ENCODE data around the gene SPATA13. TPM values are rescaled to one million over a fixed set of nuclear protein-coding genes. Genes with fewer than 3 reads are reported as not detected.
"Not testable (repeated sequence)": the region's sequence is repeated elsewhere in the genome, so short reads cannot be mapped to it uniquely, and the experiment has no call there.

SPATA13 gene
- total RNA-seq, 1 experiment from 2014 or later, result 43.0 TPM

DNA sequence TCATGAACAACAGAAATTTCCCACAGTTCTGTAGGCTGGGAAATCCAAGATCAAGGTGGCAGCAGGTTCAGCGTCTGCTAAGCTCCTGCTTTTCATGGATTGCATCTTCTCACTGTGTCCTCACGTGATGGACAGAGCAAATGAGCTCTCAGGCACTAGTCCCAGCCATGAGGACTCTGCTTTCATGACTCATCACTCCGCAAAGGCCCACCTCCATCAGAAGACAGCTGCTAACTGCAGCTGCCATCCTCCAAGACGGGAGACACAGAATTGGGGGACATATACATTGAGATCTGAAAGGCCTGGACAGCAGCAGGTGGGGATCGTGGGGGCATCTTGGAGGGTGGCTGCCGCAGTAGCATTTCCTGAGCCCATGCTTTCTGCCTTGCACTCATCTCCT lies 44.4 kb upstream of the SPATA13 start:
- H4K20me1 ChIP-seq (ENCODE audit: low read length), result no peaks in the 10 kb centered on the region
- intact Hi-C loops (cut with micrococcal nuclease), result no loop called here
- CTCF ChIA-PET, result no interaction called here
- no peak overlapping the region for H3K4me3 ChIP-seq (ENCODE audit: low read length)
- no peaks in the 10 kb centered on the region for H3K9me2 ChIP-seq (replicated peaks; ENCODE audit: low read length)
- no peaks in the 10 kb centered on the region for H3K79me2 ChIP-seq (ENCODE audit: low read length)
- POLR2A ChIA-PET (ENCODE audit: unreplicated experiment), result no interaction called here
- H3K36me3 ChIP-seq (ENCODE audit: low read depth, low read length), result no peaks in the 10 kb centered on the region
- H3K4me2 ChIP-seq (ENCODE audit: low read length), result no peak overlapping the region
- no peak for TF ChIP-seq EZH2phosphoT487 (IDR thresholded peaks at IDR 0.05; ENCODE audit: borderline replicate concordance, low read length)
- TF ChIP-seq, protein P1, sequence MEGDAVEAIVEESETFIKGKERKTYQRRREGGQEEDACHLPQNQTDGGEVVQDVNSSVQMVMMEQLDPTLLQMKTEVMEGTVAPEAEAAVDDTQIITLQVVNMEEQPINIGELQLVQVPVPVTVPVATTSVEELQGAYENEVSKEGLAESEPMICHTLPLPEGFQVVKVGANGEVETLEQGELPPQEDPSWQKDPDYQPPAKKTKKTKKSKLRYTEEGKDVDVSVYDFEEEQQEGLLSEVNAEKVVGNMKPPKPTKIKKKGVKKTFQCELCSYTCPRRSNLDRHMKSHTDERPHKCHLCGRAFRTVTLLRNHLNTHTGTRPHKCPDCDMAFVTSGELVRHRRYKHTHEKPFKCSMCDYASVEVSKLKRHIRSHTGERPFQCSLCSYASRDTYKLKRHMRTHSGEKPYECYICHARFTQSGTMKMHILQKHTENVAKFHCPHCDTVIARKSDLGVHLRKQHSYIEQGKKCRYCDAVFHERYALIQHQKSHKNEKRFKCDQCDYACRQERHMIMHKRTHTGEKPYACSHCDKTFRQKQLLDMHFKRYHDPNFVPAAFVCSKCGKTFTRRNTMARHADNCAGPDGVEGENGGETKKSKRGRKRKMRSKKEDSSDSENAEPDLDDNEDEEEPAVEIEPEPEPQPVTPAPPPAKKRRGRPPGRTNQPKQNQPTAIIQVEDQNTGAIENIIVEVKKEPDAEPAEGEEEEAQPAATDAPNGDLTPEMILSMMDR (conservative IDR thresholded peaks at IDR 0.05; ENCODE audit: low read depth, low read length), result no peak
- no peaks in the 10 kb centered on the region for H3F3A ChIP-seq (ENCODE audit: low read length, unreplicated experiment)
- H3K27ac ChIP-seq (ENCODE audit: low read length), result no peak overlapping the region
- H3K9me3 ChIP-seq (ENCODE audit: low read length), result no peaks in the 10 kb centered on the region
- DNase-seq (no peak), ATAC-seq (no peak)
- no TSS peak for BruUV-seq (replicated peaks)
- no peak overlapping the region for H3K9ac ChIP-seq (ENCODE audit: low read length)
- no peak overlapping the region for H2AFZ ChIP-seq (ENCODE audit: low read length)
- H3K27me3 ChIP-seq (ENCODE audit: low read length), result no peaks in the 10 kb centered on the region
- no peaks in the 10 kb centered on the region for H3K4me1 ChIP-seq (ENCODE audit: insufficient read depth, low read length)

DNA sequence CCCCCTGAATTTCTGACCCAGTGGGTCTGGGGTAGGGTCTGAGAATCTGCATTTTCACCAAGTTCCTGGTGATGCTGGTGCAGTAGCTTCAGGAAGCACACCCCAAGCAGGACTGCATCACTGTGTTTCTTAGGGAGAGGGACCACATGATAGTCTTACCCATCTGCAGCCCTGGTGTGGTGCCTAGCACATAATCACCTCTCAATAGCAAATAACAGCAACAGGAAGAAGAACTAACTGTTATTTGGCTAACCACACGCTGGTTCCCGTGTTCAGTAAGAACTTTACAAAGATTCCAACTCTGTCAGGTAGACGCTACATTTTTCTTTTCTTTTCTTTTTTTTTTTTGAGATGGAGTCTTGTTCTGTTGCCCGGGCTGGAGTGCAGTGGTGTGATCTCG lies 41.9 kb upstream of the SPATA13 start:
- no peaks in the 10 kb centered on the region for H3F3A ChIP-seq (ENCODE audit: low read length, unreplicated experiment)
- H3K9ac ChIP-seq (ENCODE audit: low read length), result no peak overlapping the region
- ChIA-PET POLR2A (ENCODE audit: unreplicated experiment) (no interaction called here), CTCF (no interaction called here)
- no peaks in the 10 kb centered on the region for H3K27me3 ChIP-seq (ENCODE audit: low read length)
- H3K36me3 ChIP-seq (ENCODE audit: low read depth, low read length), result no peaks in the 10 kb centered on the region
- H3K27ac ChIP-seq (ENCODE audit: low read length), result no peak overlapping the region
- H3K9me2 ChIP-seq (replicated peaks; ENCODE audit: low read length), result no peaks in the 10 kb centered on the region
- no TSS peak for BruUV-seq (replicated peaks)
- TF ChIP-seq, protein P1 (conservative IDR thresholded peaks at IDR 0.05; ENCODE audit: low read depth, low read length), result no peak
- TF ChIP-seq EZH2 (IDR thresholded peaks at IDR 0.05; ENCODE audit: low read length, unreplicated experiment) (no peak), EZH2phosphoT487 (IDR thresholded peaks at IDR 0.05; ENCODE audit: borderline replicate concordance, low read length) (no peak)
- no peak overlapping the region for H2AFZ ChIP-seq (ENCODE audit: low read length)
- H3K4me3 ChIP-seq (ENCODE audit: low read length), result no peak overlapping the region
- no peaks in the 10 kb centered on the region for H3K9me3 ChIP-seq (ENCODE audit: low read length)
- H3K4me1 ChIP-seq (ENCODE audit: insufficient read depth, low read length), result no peaks in the 10 kb centered on the region
- no peaks in the 10 kb centered on the region for H3K79me2 ChIP-seq (ENCODE audit: low read length)
- DNase-seq (no peak), ATAC-seq (no peak)
- H4K20me1 ChIP-seq (ENCODE audit: low read length), result no peaks in the 10 kb centered on the region
- intact Hi-C loops (cut with micrococcal nuclease), result no loop called here
- H3K4me2 ChIP-seq (ENCODE audit: low read length), result no peak overlapping the region

DNA sequence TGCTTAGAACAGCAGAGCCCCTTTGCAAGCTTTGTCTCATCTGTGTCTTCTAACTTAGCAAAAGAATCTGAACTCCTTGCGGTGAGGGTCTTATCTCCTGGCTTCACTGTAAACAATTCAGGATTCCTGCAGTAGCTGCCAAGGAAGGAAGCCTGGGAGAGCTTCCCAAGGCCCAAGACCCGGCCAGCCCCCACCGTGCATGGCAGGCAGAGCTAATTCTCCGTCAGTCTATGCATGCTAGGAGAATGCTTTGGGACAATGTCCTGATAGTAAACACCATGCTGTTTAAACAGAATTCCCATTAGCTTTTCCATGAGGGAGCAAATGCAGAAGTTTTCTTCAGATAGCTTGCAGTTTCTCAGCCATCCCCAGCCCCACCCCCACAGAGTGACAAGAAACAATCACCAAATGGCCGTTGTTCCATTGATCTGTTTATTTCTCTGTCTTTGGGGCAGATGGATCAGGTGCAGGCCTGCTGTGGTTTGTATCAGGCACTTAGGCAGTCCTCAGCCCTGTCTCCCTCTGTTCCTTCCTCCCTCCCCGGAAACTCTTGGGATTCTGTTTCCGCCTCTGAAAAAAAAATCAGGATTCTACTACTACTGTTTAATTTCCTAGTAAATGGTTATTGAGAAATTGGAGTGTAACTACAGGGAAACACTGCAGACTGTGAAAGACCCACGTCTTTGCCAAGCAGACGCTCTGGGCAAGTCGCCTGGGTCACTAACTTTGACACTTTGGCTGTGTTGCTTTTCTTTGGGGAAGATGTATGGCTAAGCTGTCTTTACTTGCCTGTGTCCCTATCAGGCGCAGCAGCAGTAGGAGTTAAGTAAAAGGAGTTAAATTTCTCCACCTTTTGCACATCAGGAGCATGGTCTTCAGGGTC lies 40.7 kb upstream of the SPATA13 start:
- H3F3A ChIP-seq (ENCODE audit: low read length, unreplicated experiment), result no peaks in the 10 kb centered on the region
- H3K27me3 ChIP-seq (ENCODE audit: low read length), result no peaks in the 10 kb centered on the region
- H3K79me2 ChIP-seq (ENCODE audit: low read length), result no peaks in the 10 kb centered on the region
- ChIA-PET POLR2A (ENCODE audit: unreplicated experiment) (no interaction called here), CTCF (no interaction called here)
- H3K4me1 ChIP-seq (ENCODE audit: insufficient read depth, low read length), result no peaks in the 10 kb centered on the region
- H4K20me1 ChIP-seq (ENCODE audit: low read length), result no peaks in the 10 kb centered on the region
- H3K4me3 ChIP-seq (ENCODE audit: low read length), result no peak overlapping the region
- no peaks in the 10 kb centered on the region for H3K9me3 ChIP-seq (ENCODE audit: low read length)
- ATAC-seq (no peak), DNase-seq (no peak)
- no peak overlapping the region for H3K9ac ChIP-seq (ENCODE audit: low read length)
- no peak overlapping the region for H3K27ac ChIP-seq (ENCODE audit: low read length)
- H2AFZ ChIP-seq (ENCODE audit: low read length), result no peak overlapping the region
- intact Hi-C loops (cut with micrococcal nuclease), result no loop called here
- H3K36me3 ChIP-seq (ENCODE audit: low read depth, low read length), result no peaks in the 10 kb centered on the region
- TF ChIP-seq EZH2 (IDR thresholded peaks at IDR 0.05; ENCODE audit: low read length, unreplicated experiment), result no peak
- TF ChIP-seq EZH2phosphoT487 (IDR thresholded peaks at IDR 0.05; ENCODE audit: borderline replicate concordance, low read length), result no peak
- TF ChIP-seq, protein P1 (conservative IDR thresholded peaks at IDR 0.05; ENCODE audit: low read depth, low read length), result no peak
- no peaks in the 10 kb centered on the region for H3K9me2 ChIP-seq (replicated peaks; ENCODE audit: low read length)
- BruUV-seq (replicated peaks), result no TSS peak
- H3K4me2 ChIP-seq (ENCODE audit: low read length), result no peak overlapping the region

DNA sequence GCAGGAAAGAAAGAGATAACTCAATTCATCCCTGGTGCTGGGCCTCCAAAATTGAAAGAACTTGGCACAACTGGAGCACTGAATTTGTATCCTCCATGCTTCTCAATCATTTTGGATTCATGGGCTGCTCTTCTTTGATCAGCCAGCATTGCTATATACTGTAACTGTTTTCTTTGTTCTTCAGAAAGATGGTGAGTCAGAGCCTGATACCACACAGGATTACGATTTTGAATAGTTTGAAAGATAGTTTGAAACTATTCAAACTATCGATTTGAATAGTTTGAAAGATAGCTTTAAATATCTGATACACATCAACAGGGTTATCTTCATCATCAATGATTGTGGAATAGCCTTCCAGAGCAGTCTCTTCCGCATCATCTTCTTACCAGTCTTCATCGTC lies 38.5 kb upstream of the SPATA13 start:
- intact Hi-C loops (cut with micrococcal nuclease); POLR2A ChIA-PET (ENCODE audit: unreplicated experiment): not testable (repeated sequence)
- H3K4me1 ChIP-seq (ENCODE audit: insufficient read depth, low read length), result peaks cover 16% of the 10 kb centered on the region

More for the DNA sequence above, 38.5 kb upstream of the SPATA13 start:
- H3K79me2 ChIP-seq (ENCODE audit: low read length); H3K9ac ChIP-seq (ENCODE audit: low read length); CTCF ChIA-PET; H3K4me2 ChIP-seq (ENCODE audit: low read length); BruUV-seq (replicated peaks); H3K27ac ChIP-seq (ENCODE audit: low read length); H3K27me3 ChIP-seq (ENCODE audit: low read length); ATAC-seq; H3K4me3 ChIP-seq (ENCODE audit: low read length); H3K36me3 ChIP-seq (ENCODE audit: low read depth, low read length); H3K9me3 ChIP-seq (ENCODE audit: low read length); DNase-seq; H4K20me1 ChIP-seq (ENCODE audit: low read length); H3K9me2 ChIP-seq (replicated peaks; ENCODE audit: low read length); H2AFZ ChIP-seq (ENCODE audit: low read length); H3F3A ChIP-seq (ENCODE audit: low read length, unreplicated experiment): not testable (repeated sequence)

Measured in PC-3 (cell line).